IPS DF 19.7 (cell line): ENCODE data around the gene EIF2S3.
"Not testable (repeated sequence)": the region's sequence is repeated elsewhere in the genome, so short reads cannot be mapped to it uniquely, and the experiment has no call there.

Source experiments
- DNase-seq: peaks from one replicate; pipeline ENCODE4 v3.0.0-alpha.2; 2013; ENCODE audit warnings: low read depth, low spot score

EIF2S3 gene

DNA sequence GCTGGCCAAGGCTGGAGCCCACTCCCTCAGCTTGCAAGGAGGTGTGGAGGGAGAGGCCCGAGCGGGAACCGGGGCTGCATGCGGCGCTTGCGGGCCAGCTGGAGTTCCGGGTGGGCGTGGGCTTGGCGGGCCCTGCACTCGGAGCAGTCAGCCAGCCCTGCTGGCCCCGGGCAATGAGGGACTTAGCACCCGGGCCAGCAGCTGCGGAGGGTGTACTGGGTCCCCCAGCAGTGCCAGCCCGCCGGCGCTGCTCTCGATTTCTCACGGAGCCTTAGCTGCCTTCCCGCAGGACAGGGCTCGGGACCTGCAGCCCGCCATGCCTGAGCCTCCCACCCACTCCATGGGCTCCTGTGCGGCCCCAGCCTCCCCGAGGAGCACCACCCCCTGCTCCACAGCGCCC, 5.1 kb upstream of the EIF2S3 start:
- not testable (repeated sequence) for DNase-seq

DNA sequence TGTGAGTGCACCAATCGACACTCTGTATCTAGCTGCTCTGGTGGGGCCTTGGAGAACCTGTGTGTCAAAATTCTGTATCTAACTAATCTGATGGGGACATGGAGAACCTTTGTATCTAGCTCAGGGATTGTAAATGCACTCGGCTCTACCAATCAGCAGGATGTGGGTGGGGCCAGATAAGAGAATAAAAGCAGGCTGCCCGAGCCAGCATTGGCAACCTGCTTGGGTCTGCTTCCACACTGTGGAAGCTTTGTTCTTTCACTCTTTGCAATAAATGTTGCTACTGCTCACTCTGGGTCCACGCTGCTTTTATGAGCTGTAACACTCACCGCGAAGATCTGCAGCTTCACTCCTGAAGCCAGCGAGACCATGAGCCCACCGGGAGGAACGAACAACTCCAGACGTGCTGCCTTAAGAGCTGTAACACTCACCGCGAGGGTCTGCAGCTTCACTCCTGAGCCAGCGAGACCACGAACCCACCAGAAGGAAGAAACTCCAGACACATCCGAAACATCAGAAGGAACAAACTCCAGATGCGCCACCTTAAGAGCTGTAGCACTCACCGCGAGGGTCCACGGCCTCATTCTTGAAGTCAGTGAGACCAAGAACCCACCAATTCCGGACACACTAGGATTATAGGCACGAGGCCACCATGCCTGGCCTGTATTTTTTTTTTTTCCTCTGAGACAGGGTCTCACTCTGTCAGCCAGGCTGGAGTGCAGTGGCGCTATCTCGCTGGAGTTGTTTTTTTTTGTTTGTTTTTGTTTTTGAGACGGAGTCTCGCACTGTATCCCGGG, 4.0 kb upstream of the EIF2S3 start:
- DNase-seq, result not testable (repeated sequence)

- DNase-seq, result no peak
Observed at GRCh38 chrX:24055043-24055356, 244 bp downstream of the EIF2S3 start.

- no peak for DNase-seq
Observed at GRCh38 chrX:24063488-24063887, 8.7 kb downstream of the EIF2S3 start.

DNA sequence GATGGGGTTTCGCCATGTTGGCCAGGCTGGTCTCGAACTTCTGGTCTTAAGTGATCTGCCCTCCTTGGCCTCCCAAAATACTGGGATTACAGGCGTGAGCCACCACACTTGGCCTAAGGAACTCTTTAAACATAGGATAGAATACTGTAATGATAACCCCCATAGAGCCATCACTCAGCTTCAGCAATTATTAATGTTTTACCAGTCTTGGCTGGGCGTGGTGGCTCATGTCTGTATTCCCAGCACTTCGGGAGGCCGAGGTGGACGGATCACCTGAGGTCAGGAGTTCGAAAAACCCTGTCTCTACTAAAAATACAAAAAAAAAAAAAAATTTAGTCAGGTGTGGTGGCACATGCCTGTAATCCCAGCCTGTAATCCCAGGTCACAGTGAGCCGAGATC, 15.1 kb downstream of the EIF2S3 start:
- DNase-seq, result no peak

- no peak for DNase-seq
Observed at GRCh38 chrX:24079411-24079810, 24.7 kb downstream of the EIF2S3 start.

GRCh38 chrX:24080245-24080644, 25.5 kb downstream of the EIF2S3 start:
- DNase-seq, result not testable (repeated sequence)

- no peak for DNase-seq
Observed at GRCh38 chrX:24080704-24081103, 25.9 kb downstream of the EIF2S3 start.

- DNase-seq, result peak; percentile 7
Observed at GRCh38 chrX:24081661-24082154, 27.0 kb downstream of the EIF2S3 start.

DNA sequence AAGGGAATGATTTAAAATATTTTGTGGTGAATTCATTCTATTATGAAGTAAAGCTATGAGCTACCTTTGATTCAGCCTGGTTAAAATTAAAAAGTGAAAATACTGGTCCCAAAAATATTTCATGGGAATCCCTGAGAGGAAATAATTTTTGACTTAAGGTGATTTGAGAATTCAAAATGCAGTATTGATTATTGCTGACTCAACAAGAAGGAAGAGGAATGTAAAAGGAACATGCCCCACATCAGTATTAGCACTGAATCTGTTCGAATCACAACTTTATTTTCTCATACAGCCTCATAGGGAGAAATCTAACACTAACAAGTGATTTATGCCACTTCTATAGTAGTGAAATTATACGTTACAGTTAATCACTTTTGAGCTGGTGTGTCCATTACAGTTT, 27.7 kb downstream of the EIF2S3 start:
- no peak for DNase-seq

DNA sequence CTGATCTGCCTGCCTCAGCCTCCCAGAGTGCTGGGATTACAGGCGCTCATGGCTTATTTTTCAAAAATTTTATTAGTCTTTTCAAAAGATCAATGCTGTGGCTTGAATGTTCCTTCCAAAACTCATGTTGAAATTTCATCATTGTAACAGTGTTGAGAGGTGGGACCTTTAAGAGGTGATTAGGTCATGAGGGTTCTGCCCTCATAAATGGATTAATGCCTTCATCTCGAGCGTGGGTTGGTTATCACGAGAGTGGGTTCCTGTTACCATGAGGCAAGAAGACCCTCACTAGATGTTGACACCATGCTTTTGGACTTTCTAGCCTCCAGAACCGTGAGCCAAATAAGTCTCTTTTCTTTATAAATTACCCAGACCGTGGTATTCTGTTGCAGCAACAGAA, 30.3 kb downstream of the EIF2S3 start:
- no peak for DNase-seq

GRCh38 chrX:24090300-24091200, 35.8 kb downstream of the EIF2S3 start:
- no peak for DNase-seq

DNA sequence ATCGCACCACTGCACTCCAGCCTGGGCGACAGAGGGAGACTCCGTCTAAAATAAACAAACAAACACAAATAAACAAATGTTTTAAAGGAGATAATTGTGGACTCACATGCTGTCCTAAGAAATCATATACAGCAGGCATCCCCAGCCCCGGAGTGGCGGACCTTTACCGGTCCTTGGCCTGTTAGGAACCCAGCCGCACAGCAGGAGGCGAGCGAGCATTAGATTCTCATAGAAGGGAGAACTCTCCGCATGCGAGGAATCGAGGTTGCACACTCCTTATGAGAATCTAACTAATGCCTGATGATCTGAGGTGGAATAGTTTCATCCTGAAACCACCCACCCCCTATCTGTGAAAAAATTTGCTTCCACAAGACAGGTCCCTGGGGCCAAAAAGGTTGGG, 39.0 kb downstream of the EIF2S3 start:
- DNase-seq, result no peak

DNA sequence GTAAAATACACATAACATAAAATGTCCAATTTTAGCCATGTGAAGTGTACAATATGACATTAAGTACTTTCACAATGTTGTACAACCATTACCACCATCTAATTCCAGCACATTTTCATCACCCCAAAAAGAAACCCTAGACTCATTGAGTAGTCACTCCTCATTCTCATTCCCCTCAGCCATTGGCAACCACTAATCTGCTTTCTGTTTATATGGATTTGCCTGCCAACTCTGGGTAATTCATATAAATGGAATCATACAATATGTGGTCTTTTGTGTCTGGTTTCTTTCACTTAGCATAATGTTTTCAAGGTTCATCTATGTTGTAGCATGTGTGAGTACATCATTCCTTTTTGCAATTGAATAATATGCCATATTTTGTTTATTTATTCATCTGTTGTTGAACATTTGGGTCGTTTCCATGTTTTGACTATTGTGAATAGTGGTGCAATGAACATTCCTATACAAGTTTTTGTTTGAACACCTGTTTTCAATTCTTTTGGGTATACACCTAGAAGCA, 43.0 kb downstream of the EIF2S3 start:
- no peak for DNase-seq

DNA sequence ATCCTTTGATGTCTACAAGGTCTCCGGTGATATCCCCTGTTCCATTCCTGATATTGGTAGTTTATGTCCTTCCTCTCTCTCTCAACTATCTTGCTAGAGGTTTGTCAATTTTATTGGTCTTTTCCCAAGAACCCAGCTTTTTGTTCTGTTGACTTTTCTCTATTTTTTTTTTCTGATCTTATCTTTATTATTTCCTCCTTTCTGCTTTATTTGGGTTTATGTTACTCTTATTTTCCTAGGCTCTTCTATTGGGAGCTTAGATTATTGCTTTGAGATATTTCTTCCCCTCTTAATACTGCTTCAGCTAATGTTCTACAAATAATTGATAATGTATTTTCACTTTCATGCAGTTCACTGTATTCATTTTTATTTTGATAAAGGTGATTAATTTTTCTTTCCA, 44.2 kb downstream of the EIF2S3 start:
- no peak for DNase-seq

DNA sequence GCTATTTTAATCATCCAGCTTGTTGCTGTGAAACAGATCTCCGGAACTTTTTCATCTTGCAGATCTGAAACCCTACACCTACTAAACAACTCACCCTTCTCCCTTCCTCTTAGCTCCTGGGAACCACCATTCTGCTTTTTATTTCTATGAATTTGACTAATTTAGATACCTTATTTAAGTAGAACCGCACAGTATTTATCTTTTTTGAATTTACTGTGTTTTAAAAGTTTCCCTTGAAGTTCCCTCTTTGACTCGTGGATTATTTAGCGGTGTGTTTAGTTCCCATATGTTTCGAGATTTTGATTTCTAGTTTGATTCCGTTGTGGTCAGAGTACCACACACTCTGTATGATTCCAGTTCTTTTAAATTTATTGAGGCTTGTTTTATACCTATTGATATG, 44.6 kb downstream of the EIF2S3 start:
- no peak for DNase-seq

GRCh38 chrX:24100713-24101112, 46.0 kb downstream of the EIF2S3 start:
- DNase-seq, result no peak

DNA sequence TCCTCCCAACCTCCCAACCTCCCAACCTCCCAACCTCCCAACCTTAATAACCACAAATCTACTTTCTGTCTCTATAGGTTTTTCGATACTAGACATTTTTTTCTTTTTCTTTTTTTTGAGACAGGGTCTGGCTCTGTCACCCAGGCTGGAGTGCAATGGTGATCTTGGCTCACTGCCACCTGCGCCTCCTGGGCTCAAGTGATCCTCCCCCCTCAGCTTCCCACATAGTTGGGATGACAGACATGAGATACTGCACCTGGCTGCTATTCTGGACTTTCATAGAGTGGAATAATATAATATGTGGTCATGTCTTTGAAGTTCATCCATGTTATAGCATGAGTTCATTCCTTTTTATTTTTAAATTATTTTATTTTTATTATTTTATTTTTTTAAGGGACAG, 55.3 kb downstream of the EIF2S3 start:
- no peak for DNase-seq

- DNase-seq, result no peak
Observed at GRCh38 chrX:24113181-24113580, 58.4 kb downstream of the EIF2S3 start.

GRCh38 chrX:24117258-24117657, 62.5 kb downstream of the EIF2S3 start:
- no peak for DNase-seq

DNA sequence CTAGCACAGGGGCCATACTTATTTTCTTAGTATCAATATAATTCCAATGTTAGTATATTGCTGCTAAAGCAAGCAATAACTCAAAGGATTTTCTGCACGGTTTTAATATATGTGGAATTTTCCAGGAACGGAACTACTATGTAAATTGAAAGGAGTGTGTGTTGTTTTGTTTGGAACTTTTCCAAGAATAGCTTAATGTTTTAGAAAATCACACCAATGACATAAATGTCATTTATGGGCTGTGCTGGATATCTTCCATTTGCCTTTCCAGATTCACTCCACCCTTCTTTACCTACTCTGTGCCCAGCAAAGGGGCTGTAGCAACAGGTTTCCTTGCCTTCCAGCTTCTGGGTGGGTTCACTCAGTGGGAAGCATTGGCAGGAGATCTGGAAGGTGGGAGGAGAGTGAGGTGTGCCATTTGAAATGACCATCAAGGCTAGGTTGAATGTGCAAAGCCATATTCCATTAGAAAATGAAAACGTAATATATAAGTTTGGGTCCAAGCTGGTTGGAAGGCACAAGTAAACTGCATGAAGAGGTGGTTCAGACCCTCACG, 69.6 kb downstream of the EIF2S3 start:
- no peak for DNase-seq

DNA sequence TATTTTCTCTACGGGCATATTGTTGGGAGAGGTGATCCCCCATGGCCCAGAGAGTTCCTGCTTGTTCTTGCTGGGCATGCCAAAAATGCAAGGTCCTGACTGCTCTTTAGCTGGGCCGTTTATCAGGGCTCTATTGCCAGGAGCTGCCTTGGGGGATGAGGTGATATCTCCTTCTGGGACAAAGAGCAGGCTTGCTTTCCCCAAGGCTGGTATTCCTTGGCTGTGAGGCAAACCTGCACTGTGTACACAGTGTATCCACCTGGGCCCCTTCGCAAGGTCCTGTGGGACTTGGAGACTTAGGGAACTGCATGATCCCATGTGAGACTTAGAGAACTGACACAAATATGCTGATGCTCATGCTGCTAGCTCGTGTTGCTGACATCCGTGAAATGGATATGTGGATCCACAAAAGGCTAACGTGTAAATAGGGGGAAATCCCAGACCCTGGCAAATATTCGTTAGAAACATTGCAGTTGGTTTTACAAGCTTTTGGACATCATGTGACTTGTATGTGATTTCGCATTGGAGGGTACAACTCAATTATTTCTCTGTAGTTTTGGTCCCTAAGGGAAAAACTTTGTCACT, 70.4 kb downstream of the EIF2S3 start:
- DNase-seq, result no peak
